ENCODE results near the gene ST7L.

DNA sequence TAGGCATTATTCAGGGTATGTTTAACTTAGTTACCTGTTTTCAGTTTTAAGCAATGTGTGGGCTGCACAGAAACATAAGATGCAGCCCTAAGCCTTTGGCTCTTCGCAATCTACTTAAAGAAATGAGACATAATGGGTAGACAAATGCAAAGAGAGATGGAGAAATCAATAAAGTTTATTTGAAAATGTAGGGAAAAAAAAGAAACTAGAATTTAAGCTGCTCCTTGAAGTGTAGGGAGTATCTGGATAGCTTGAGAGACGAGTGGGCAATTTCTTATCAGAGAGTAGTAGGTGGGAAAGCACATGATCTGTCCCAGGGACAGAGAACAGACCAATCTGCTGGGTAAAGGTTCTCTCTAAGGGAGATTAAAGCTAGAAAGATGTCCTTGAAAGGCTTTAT is 101.3 kb downstream of the ST7L start:
- TF ChIP-seq POLR2A (IDR thresholded peaks at IDR 0.05) = no peak
- TF ChIP-seq, protein P1, sequence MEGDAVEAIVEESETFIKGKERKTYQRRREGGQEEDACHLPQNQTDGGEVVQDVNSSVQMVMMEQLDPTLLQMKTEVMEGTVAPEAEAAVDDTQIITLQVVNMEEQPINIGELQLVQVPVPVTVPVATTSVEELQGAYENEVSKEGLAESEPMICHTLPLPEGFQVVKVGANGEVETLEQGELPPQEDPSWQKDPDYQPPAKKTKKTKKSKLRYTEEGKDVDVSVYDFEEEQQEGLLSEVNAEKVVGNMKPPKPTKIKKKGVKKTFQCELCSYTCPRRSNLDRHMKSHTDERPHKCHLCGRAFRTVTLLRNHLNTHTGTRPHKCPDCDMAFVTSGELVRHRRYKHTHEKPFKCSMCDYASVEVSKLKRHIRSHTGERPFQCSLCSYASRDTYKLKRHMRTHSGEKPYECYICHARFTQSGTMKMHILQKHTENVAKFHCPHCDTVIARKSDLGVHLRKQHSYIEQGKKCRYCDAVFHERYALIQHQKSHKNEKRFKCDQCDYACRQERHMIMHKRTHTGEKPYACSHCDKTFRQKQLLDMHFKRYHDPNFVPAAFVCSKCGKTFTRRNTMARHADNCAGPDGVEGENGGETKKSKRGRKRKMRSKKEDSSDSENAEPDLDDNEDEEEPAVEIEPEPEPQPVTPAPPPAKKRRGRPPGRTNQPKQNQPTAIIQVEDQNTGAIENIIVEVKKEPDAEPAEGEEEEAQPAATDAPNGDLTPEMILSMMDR (IDR thresholded peaks at IDR 0.05) = no peak
